Astrocyte (in vitro differentiated cells and primary cell): ENCODE results near the gene PPP1R8.
"Not testable (repeated sequence)": the region's sequence is repeated elsewhere in the genome, so short reads cannot be mapped to it uniquely, and the experiment has no call there.

ENCODE experiments used
- EZH2 ChIP-seq: IDR thresholded peaks from 2 replicates; pipeline ENCODE4 v1.6.1; 2012; ENCODE audit warnings: mild to moderate bottlenecking, low read length, inconsistent platforms; ENCODE audit not compliant: insufficient read depth
- TF ChIP-seq, protein P1 (sequence below): IDR thresholded peaks from 2 replicates; pipeline ENCODE4 v1.5.1; 2011; ENCODE audit warnings: low read depth, mild to moderate bottlenecking, inconsistent platforms, low read length, moderate library complexity; ENCODE audit not compliant: insufficient read depth

DNA sequence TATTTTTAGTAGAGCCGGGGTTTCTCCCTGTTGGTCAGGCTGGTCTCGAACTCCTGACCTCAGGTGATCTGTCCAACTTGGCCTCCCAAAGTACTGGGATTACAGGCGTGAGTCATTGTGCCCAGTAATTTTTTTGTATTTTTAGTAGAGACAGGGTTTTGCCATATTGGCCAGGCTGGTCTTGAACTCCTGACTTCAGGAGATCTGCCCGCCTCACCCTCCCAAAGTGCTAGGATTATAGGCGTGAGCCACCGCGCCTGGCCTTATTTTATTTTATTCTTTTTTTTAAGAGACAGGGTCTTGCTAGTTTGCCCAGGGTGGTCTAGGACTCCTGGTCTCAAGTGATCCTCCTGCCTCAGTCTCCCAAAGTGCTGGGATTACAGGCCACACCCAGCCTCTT lies 40.5 kb downstream of the PPP1R8 start:
- TF ChIP-seq, protein P1, sequence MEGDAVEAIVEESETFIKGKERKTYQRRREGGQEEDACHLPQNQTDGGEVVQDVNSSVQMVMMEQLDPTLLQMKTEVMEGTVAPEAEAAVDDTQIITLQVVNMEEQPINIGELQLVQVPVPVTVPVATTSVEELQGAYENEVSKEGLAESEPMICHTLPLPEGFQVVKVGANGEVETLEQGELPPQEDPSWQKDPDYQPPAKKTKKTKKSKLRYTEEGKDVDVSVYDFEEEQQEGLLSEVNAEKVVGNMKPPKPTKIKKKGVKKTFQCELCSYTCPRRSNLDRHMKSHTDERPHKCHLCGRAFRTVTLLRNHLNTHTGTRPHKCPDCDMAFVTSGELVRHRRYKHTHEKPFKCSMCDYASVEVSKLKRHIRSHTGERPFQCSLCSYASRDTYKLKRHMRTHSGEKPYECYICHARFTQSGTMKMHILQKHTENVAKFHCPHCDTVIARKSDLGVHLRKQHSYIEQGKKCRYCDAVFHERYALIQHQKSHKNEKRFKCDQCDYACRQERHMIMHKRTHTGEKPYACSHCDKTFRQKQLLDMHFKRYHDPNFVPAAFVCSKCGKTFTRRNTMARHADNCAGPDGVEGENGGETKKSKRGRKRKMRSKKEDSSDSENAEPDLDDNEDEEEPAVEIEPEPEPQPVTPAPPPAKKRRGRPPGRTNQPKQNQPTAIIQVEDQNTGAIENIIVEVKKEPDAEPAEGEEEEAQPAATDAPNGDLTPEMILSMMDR, result not testable (repeated sequence)
- TF ChIP-seq EZH2, result not testable (repeated sequence)
